Eye (tissue), 1 donor: Measurements from ENCODE around the gene RAI1.
A peak's percentile ranks its signal among the peaks of the same experiment; 100 is the strongest.

ENCODE experiments used
- DNase-seq: peaks from one replicate; pipeline ENCODE4 v3.0.0-alpha.2; 2015

The RAI1 gene

DNA sequence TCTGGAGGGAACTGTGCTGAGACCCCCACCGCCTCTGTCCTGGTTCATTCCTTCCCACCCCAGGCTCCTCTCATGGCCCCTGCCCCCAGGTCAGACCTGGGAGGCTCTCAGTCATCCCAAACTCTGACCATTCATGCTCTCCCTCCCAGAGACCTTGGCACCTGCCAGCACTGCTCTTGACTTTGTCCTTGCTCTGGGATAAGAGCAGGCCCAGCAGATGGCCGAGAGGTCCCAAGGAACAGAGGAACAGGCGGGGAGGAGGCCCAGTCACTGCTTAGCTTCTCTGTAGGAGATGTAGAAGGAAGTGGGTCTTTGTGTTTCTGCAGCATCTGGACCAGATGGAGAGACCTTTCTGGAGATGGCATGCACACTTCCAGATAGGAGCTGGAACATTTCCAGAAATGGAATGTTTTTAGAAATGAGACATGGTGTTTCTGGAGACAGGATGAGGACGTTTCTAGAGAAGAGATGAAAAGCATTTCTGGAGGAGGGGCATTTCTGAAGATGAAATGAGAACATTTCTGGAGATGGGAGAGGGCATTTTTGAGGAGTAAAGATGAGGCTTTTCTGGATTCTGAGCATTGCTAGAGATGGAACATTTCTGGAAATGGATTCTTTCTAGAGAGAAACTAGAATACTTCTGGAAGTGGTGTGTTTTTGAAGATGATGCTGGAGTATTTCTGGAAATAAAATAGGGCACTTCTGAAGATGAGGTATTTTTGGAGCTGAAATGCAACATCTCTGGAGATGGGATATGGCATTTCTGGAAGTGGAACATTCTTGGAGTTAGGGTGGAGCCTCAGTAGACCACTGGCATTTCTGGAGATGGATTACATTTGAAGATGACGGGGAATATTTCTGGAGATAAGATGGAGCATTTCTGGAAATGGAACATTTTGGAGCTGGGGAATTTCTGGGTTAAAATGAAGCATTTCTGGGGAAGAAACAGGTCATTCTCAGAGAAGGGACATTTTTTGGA is 55.2 kb downstream of the RAI1 start:
- peak; percentile 51 for DNase-seq

DNA sequence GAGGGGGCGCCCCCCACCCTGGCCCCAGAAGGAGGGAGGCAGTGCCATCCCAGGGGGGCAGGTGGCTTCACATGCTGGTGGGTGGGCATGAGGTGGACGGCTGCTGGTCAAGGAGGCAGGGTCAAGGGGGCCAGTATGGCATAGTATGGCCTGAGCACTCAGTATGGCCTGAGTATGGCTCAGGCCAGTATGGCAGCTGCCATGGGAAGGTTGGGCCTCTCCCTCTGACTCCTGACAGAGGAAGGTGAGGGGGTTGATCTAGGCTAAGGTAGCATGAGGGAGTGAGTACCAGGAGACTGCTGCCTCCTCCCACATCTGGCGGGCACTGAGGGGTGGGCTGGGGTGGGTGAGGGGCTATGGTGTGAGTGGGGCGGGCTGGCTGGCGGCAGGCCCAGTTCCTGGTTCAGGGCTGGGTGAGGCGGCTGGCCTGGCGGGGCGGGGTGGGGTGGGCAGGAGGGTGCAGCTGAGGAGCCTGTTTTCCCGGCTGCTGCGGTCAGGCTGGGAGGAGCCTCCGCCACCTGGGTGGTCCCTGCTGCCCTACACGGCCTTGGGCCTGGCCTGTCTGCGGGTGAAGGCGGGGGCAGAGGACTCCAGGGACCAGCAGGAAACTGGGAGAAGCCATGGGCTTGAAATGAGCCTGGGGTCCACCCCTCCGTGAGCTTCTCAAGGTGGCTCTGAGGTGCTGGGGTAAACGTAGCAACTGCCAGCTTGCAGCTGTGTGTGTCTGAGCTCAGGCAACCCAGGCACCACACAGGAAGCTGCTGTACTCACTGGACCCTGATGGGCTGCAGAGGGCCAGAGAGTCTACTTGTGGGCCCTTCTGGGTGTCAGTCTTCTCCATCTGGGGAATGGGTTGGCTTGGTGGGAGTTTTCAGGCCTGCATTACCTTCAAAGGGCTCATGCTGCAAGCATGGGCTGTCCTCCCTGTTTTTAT is 57.0 kb downstream of the RAI1 start:
- DNase-seq, result peak; percentile 85

DNA sequence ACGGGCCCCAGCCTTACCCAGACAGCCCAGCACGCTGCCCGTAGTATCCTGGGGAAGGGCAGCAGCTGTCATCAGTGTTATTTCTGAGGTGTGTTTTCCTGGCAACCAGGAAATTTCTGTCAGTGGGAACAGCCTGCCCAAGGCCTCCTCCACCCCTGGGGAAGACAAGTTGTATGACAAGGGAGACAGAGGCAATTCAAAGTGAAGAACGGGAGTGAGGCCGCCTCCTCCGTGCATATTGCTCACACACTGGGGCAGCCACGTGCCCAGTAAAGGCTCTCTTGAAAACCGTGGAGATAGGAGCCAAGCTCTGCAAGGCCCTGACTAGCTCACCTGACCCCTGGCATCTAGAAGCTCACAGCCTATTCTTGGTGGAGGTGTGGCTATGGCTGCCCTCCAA is 57.6 kb downstream of the RAI1 start:
- DNase-seq, result no peak

DNA sequence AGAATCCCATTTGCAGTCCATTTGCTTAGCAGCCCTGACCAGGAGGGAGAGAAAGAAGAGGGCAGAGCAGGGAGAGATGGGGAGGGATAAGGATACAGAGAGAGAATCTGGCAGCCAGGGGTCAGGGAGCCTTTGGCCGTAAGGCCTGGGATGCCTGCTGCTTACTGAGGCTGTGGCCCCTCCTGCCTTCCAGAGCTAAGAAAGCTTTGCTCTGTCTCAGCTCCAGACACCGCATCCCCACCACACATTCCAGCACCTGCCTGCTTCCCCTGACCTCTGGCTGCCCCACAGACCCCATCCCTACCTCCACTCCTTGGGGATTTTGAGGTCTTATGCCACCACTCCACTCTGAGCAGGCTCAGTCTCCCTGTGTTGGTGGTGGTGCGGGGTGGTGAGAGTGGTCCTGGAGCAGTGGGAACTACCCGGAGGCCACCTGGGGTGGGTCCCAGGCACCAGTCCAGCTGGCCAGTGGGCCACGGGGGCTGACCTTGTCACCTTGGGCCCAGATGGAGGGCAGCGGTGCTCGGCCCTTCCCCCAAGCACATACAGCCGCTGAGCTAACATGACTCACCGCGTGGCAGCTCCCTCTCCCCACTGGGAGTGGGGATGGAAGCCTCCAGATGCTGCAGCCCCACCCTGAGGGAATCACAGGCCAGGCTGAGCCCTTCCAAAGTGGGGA is 58.3 kb downstream of the RAI1 start:
- DNase-seq, result peak; percentile 49

DNA sequence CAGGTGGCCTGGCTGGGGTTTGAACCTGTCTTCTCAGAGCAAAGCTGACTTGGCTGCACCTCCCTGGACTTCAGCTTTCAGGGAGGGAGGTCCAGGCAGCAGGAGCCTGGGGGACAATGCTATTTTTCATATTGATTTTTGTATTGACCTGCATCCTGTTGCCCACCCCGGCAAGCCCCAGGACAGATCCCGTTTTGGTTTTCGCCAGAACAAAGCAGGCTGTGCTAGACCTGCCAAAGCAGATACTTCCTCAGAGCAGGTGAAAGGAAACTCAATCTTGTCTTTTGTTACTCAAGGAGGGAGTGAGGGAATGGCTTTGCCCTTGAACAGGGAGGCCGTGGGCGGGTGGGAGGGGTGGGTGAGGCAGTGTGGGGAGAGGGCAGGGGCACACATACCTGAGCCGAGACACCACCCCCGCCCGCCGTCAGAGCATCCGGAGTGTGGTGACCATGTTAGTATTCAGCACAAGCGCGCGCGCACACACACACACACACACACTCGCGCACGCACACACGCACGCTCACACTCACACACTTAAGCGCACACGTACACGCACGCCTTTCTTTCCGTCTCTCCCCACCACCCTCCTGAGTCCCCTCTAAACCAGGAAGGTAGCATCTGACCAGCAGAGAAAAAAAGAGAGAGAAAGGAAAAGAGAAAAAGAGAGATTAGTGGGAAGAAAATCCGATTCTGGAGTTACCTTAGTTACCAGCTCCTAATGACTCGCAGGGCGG is 59.5 kb downstream of the RAI1 start:
- peak; percentile 58 for DNase-seq

DNA sequence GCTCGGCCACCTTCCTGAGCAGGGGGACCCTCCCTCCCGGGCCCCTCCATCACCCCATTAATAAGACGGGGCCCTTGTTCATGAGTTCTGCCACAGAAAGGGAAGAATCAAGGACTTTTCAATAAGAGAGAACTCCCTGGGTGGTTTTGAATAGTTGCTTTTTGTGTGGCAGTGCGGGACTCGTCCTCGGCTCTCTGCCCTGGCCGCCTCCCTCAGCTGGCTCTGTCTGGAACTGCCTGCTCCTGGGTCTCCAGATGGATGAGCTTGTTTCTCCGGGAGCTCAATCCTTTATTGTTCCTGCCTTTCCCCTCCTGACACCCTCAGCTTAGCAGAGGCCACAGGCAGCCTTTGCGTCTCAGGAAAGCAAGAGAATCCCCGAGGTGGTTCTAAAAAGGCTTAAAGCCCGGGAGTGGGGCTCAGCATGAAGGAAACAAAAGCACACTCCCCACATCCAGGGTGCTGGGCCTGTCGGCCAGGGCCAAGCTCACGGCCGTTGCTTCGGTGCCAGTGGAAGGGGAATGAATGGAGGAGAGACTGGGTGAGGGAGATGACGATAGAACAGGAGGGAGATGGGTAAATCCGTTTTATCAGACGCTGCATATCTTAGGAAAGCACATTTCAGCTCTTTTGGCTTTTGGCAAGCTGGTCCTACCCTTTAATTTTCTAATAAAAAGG is 60.2 kb downstream of the RAI1 start:
- peak; percentile 86 for DNase-seq

DNA sequence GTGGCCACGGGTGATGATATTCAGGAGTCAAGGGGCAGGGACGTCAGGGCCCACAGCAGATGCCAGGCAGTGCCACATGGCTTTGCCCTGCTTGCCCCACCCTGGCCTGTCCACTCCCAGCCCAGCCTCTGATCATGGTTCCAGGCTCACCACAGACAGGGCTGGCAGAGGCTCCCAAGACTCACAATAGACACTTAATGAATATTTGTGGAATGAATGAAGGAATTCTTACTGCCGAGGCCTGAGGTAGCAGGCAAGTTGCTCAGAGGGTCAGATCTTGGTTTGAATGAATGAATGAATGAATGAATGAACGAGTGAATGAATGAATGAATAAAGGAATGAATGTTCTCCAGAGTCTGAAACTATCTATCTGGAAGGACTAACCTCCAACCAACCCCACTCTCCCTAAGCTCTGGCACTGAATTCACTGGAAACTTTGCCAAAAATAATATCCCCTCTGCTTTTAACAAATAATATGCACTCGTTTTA is 60.9 kb downstream of the RAI1 start:
- DNase-seq, result peak; percentile 51

DNA sequence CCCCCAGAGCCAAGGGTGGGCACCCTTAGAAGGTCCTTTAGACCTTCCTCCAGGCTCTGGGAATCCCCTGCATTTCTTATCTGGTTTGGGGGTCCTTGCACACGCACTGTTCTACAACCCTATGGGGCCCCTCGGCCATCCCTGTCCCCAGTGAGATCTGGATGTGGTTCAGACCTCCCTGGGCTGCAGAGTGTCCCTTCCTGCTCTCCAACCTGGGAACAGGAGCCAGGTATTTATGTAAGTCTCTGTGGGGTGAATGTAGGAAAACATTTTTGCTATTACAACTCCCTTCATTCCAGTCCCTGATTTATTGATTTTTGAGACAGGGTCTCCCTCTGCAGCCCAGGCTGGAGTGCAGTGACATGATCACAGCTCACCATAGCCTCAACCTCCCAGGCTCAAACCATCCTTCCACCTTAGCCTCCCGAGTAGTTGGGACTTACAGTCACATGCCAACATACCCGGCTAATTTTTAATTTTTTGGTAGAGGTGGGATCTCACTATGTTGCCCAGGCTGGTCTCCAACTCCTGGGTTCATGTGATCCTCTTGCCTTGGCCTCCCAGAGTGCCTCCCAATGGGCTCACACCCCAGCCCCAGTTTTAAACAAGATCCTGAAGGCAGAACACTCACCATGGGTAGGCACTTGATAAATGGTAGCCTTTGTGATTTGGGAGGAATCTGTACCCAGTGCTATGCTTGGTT is 61.6 kb downstream of the RAI1 start:
- DNase-seq, result no peak

DNA sequence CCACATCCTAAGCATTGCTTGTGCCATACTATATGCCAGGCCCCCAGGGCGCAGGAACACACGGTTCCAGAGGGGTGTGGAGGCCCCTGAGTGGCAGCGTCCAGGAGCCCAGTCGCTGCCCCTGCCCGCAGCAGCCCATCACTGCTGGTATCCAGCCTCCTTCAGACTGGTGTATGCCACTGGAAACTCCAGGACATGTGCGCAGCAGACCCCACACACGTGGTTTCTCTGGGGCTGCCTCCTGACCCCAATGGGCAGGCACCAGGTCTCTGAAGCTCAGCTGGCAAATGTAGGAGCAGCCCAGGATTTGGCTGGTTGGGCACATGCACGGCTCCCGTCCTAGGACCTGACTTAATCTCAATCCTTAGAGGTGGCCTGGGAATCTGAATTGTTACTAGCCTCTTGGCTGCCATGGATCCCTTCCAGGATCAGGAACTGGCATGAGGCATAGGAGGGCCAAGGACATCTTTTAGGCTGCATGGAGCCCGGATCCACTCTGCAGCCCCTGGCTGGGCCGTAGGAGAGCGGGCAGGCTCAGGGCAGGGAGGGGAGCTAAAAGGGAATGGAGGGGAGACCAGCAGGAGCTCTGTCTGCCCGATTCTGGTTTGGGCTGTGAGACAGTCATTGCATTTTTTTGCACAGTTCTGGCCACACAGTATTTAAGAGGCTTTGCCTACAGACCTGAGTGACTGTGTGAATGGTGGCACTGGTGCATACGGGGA is 62.3 kb downstream of the RAI1 start:
- no peak for DNase-seq

DNA sequence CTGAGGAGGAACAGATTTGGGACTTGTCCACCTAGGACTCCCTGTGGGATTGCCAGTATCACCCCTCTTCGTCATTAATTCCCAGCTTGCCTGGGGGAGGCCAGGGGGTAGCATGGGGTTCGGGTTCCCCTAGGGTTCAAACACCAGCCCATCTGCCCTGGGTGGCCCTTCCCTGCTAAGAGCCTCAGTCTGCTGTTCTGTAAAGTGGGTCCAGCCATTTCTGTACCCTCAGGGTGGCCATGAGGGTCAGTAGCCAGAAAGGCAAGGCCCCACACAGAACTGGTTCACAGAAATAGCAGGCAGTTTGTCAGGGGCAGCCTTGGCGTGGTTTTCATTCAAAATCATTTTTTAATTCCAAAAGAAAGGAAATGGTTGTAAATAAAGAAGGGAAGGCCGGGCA is 62.9 kb downstream of the RAI1 start:
- no peak for DNase-seq

DNA sequence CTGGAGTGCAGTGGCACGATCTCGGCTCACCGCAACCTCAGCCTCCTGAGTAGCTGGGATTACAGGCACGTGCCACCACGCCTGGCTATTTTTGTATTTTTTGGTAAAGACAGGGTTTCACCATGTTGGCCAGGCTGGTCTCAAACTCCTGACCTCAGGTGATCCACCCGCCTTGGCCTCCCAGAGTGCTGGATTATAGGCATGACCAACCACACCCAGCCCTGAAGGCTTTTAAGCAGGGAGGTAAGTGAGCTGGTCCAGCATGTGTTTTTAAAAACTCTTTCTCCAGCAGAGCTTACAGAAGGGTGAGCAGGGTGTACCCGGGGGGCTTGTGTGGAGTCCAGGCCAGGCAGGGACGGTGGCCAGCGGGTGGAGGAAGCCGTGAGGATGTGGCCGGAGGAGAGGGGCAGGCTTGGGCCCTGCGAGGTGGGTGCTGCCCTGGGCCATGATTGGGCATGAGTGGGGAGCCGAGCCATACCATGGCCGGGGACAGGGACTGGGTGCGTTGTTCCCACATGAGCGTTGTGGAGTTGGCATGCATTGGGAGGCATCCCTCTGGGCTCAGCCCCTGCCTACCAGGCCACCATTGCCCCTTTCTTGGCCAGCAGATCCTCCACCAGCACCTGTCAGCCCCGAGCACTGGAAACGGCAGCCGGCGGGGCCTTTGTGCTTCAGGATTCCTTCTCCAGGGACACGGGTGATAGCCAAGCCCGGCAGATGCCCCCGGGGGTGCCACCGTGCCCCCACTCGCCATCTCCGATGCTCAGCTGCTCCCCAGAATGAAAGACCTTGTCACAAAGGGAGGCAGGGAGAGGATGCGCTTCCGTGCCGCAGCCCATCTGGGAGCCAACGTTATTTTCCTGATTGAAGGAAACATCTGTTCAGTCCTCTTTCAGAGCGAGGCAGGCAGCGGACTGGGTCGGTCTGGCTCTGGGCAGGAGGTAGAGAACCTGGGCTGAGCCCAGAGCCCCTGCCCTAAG is 64.5 kb downstream of the RAI1 start:
- DNase-seq, result peak; percentile 43

DNA sequence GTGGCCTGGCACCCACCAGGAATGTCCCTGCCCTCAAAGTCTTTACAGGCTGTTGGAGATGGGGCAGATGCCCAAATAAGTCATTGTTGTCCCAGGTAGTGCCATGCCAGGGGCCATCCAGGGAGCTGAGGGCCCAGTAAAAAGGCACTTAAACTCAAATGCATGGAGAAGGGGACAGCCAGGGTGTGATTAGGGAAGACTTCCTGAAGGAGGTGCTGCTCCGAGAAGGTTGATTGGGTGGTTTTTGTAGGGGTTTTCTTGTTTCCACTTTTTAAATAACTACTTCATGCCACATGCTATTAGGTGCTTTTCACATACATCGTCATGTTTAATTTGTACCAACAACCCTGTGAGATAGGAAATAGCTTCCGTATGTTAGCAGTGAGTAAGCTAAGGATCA is 66.9 kb downstream of the RAI1 start:
- DNase-seq, result no peak

DNA sequence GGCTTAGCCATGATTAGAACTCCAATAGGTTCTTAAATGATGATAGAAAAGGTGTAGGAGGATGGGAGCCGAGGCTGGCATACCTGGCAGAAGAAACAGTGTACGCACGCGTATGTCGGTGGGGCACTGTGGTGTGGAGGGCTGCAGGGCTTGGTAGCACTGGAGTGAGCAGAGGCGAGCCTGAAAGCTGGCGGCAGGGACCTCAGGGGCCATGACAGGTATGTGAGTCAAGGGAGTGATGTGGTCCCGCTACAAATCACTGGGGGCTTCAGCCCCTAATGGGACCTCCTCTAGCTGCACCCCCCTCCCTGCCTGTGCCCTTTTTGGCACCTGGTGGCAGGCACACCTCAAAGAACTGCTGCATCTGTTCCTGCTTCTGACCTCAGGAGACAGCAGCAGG is 67.3 kb downstream of the RAI1 start:
- DNase-seq, result no peak

DNA sequence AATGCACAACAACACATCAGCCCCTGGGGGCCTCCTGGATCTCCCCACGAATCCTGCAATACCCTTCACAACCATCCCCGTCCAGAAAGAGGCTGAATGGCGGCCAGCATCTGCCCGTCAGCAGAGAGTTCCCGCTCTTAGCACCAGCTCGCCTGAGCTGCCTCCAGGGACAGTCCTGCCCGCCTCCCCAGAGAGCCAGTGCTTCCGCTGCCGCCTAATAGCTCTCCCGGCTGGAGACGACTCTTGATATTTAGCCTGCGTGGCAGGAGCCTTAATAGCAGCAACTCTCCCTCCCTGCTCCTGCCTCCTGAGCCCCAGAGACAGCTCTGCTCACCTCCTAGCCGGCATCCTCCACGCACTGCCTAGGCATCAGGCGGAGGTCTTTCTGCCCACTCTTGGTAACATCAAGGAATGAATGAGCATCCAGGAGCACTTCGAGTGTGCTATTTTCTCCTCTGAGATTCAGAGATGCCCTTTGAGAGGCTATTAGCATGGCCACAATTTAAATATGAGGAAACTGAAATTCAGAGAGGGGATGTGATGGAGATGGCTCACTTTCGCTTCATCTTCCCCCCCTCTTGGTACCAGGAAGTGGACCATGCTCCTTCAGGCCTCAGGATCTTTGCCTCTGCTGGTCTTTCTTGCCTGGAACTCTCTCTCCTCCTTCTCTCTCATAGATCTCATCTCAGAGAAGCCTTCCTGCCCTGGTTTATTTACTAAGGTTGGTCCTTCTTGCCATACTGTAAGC is 67.9 kb downstream of the RAI1 start:
- peak; percentile 77 for DNase-seq

DNA sequence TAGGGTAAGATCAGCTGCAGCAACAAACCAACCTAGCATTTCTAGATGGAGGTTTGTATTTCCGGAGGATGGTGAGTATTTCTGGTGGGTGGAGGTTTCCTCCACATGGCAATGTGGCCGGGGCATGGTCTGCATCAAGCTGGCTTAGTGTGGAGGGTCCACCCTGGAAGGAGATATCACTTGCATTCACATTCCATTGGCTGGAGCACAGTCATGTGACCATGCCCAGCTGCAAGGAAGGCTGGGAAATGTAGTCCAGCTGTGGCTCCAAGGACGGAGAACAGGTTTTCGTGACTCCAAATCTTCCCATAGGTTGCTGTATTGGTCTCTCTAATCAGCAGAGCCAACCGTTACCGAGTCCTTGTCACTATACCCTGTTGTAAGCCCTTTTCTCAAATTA is 68.7 kb downstream of the RAI1 start:
- peak; percentile 93 for DNase-seq

DNA sequence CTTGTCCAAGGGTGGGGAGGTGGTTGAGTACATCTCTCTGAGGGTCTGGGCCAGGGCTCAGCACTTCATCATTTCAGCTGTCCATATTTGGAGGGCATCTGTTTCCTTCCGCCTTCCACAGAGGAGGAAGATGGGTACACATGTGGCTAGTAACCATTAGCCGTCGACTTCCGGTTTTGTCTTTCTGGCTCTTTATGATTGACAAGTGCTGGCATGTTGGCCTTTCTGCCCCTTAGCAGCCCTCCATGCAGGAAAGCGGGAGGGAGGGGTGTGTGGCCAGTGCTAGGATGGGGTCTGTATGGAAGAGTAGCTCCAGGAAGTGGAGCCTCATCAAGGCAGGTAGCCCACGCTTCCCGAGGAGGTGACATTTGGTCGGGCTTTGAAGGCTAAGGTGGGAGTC is 69.6 kb downstream of the RAI1 start:
- peak; percentile 38 for DNase-seq

DNA sequence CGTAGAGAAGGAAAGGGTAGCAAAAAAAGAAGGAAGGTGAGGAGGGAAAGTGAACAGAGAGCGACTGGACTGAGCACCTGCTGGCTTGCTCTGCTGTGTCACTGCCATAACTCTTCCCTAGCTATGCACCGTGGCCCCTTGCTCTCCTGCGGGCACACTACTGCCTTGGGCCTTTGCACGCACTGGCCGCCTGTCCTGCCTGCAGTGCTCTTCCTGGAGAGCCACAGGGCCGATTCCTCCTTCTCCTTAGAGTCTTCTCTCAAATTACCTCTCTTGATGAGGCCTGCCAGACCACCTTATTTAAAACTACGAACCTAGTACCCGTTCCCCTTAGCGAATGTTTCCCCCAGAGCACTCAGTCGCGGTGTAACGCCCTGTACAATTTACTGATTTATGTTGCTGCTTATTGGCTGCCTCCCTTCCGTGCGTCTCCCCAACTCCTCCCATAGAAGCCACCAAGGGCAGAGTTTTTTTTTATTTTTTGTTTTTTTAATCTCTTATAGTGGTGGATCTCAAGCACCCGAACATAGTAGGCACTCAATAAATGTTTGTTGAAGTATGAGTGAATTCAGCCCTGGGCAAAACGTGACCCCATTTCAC is 70.3 kb downstream of the RAI1 start:
- DNase-seq, result no peak
